ENCODE results near the gene ECM2.

ECM2 gene

GRCh38 chr9:92499701-92500100 is 36.1 kb downstream of the ECM2 start:
- DNase-seq: no peak

- no peak for DNase-seq
These were observed 39.2 kb downstream of the ECM2 start for GRCh38 chr9:92496396-92497176.

GRCh38 chr9:92494856-92495255 is 40.9 kb downstream of the ECM2 start:
- no peak for DNase-seq

GRCh38 chr9:92493749-92494387 is 41.9 kb downstream of the ECM2 start:
- no peak for DNase-seq

- no peak for DNase-seq
These were observed 42.9 kb downstream of the ECM2 start for GRCh38 chr9:92492781-92493401.

GRCh38 chr9:92488681-92489550 is 46.9 kb downstream of the ECM2 start:
- no peak for DNase-seq

GRCh38 chr9:92486371-92486770 is 49.4 kb downstream of the ECM2 start:
- no peak for DNase-seq

GRCh38 chr9:92484563-92484962 is 51.2 kb downstream of the ECM2 start:
- no peak for DNase-seq

GRCh38 chr9:92483627-92484545 is 51.9 kb downstream of the ECM2 start:
- no peak for DNase-seq

GRCh38 chr9:92482805-92483204 is 53.0 kb downstream of the ECM2 start:
- DNase-seq: no peak

GRCh38 chr9:92482329-92482728 is 53.5 kb downstream of the ECM2 start, which contains the start of gene ASPN:
Gene ASPN (minus strand): TSS chr9:92482506.
- DNase-seq: no peak

GRCh38 chr9:92480986-92481633 is 54.7 kb downstream of the ECM2 start:
- no peak for DNase-seq

- no peak for DNase-seq
These were observed 55.5 kb downstream of the ECM2 start for GRCh38 chr9:92480291-92480771.

- DNase-seq: no peak
These were observed 56.4 kb downstream of the ECM2 start for GRCh38 chr9:92479346-92479745.

GRCh38 chr9:92478783-92479182 is 57.0 kb downstream of the ECM2 start:
- DNase-seq: no peak

GRCh38 chr9:92476962-92477361 is 58.8 kb downstream of the ECM2 start:
- DNase-seq: no peak

GRCh38 chr9:92474587-92474986 is 61.2 kb downstream of the ECM2 start:
- DNase-seq: no peak

GRCh38 chr9:92468206-92468605 is 67.6 kb downstream of the ECM2 start:
- peak; percentile 20 for DNase-seq

GRCh38 chr9:92467511-92467910 is 68.3 kb downstream of the ECM2 start:
- DNase-seq: no peak

- no peak for DNase-seq
These were observed 68.7 kb downstream of the ECM2 start for GRCh38 chr9:92467041-92467440.

- no peak for DNase-seq
These were observed 71.8 kb downstream of the ECM2 start for GRCh38 chr9:92463984-92464383.
